Parathyroid adenoma (tissue), 2 donors: ENCODE data around the gene DIO2.

Source experiments
- H2AFZ ChIP-seq: fragments of 300-600 bp; sonication (generic); one replicate; pipeline ENCODE4 v1.7.0; 2017; ENCODE audit warnings: antibody characterized with exemption, mild to moderate bottlenecking
- H3K27ac ChIP-seq: fragments of 300-600 bp; sonication (generic); one replicate; pipeline ENCODE4 v1.7.0; 2017
- H3K27me3 ChIP-seq: fragments of 300-600 bp; sonication (generic); one replicate; pipeline ENCODE4 v1.7.0; 2017; ENCODE audit warnings: low read length; ENCODE audit not compliant: control insufficient read depth, insufficient read depth
- H3K36me3 ChIP-seq: fragments of 300-600 bp; sonication (generic); one replicate; pipeline ENCODE4 v1.7.0; 2017; ENCODE audit warnings: low read length; ENCODE audit not compliant: control insufficient read depth, insufficient read depth
- H3K4me1 ChIP-seq: fragments of 300-600 bp; sonication (generic); one replicate; pipeline ENCODE4 v1.7.0; 2017; ENCODE audit warnings: control low read depth
- H3K4me2 ChIP-seq: fragments of 300-600 bp; sonication (generic); one replicate; pipeline ENCODE4 v1.7.0; 2017; ENCODE audit warnings: low read length
- H3K4me3 ChIP-seq: fragments of 300-600 bp; sonication (generic); one replicate; pipeline ENCODE4 v1.7.0; 2017; ENCODE audit warnings: low read depth, low read length
- H3K79me2 ChIP-seq: fragments of 300-600 bp; sonication (generic); one replicate; pipeline ENCODE4 v1.7.0; 2017; ENCODE audit warnings: control low read depth
- H3K9ac ChIP-seq: fragments of 300-600 bp; sonication (generic); one replicate; pipeline ENCODE4 v1.7.0; 2017; ENCODE audit warnings: mild to moderate bottlenecking
- H3K9me3 ChIP-seq: fragments of 300-600 bp; sonication (generic); one replicate; pipeline ENCODE4 v1.7.0; 2017; ENCODE audit warnings: low read length; ENCODE audit not compliant: control insufficient read depth
- CTCF ChIP-seq: fragments of 300-600 bp; sonication (generic); IDR thresholded peaks from one replicate; pipeline ENCODE4 v1.7.0; 2017; ENCODE audit warnings: antibody characterized with exemption, mild to moderate bottlenecking
- donor health status: primary hyperparathyroidism.

Gene DIO2

GRCh38 chr14:80233470-80234089 is 22.3 kb upstream of the DIO2 start:
- Histone ChIP-seq H3K79me2 (no peaks in the 10 kb centered on the region), H3K4me2 (no peak overlapping the region), H3K36me3 (no peaks in the 10 kb centered on the region), H3K9ac (no peak overlapping the region), H3K27me3 (no peaks in the 10 kb centered on the region), H3K9me3 (no peaks in the 10 kb centered on the region), H3K27ac (no peak overlapping the region), H3K4me3 (no peak overlapping the region), H2AFZ (no peak overlapping the region), H3K4me1 (no peaks in the 10 kb centered on the region)
- TF ChIP-seq CTCF: no peak

GRCh38 chr14:80231702-80232101 is 20.4 kb upstream of the DIO2 start:
- Histone ChIP-seq H3K4me2 (no peak overlapping the region), H3K36me3 (no peaks in the 10 kb centered on the region), H3K27ac (no peak overlapping the region), H3K9ac (no peak overlapping the region), H3K4me1 (no peaks in the 10 kb centered on the region), H3K9me3 (no peaks in the 10 kb centered on the region), H3K27me3 (no peaks in the 10 kb centered on the region), H3K4me3 (no peak overlapping the region), H3K79me2 (no peaks in the 10 kb centered on the region), H2AFZ (no peak overlapping the region)
- no peak for TF ChIP-seq CTCF

GRCh38 chr14:80223696-80224465 is 12.6 kb upstream of the DIO2 start:
- no peak overlapping the region for H2AFZ ChIP-seq
- no peak overlapping the region for H3K9ac ChIP-seq
- H3K36me3 ChIP-seq: no peaks in the 10 kb centered on the region
- no peaks in the 10 kb centered on the region for H3K27me3 ChIP-seq
- no peaks in the 10 kb centered on the region for H3K79me2 ChIP-seq
- no peaks in the 10 kb centered on the region for H3K9me3 ChIP-seq
- no peak overlapping the region for H3K4me2 ChIP-seq
- TF ChIP-seq CTCF: no peak
- no peak overlapping the region for H3K27ac ChIP-seq
- no peak overlapping the region for H3K4me3 ChIP-seq
- no peaks in the 10 kb centered on the region for H3K4me1 ChIP-seq

GRCh38 chr14:80216818-80217217 is 5.5 kb upstream of the DIO2 start:
- H3K9ac ChIP-seq: no peak overlapping the region

More at GRCh38 chr14:80216818-80217217, 5.5 kb upstream of the DIO2 start:
- TF ChIP-seq CTCF: no peak
- H3K36me3 ChIP-seq: no peaks in the 10 kb centered on the region
- H3K4me3 ChIP-seq: no peak overlapping the region
- H3K4me1 ChIP-seq: no peaks in the 10 kb centered on the region
- H3K4me2 ChIP-seq: no peak overlapping the region
- no peaks in the 10 kb centered on the region for H3K79me2 ChIP-seq
- H2AFZ ChIP-seq: no peak overlapping the region
- no peaks in the 10 kb centered on the region for H3K9me3 ChIP-seq
- H3K27me3 ChIP-seq: no peaks in the 10 kb centered on the region
- H3K27ac ChIP-seq: no peak overlapping the region
